GM12875 (cell line): ENCODE results near the gene ARHGAP4.

Source experiments
- H3K4me3 ChIP-seq: one replicate; pipeline ENCODE4 v1.5.1; 2011; ENCODE audit warnings: low read depth, low read length, control low read depth
- TF ChIP-seq, protein P1 (sequence below): IDR thresholded peaks from 2 replicates; pipeline ENCODE4 v1.5.1; 2011; ENCODE audit warnings: low read depth, mild to moderate bottlenecking, control low read depth, inconsistent platforms, low read length, moderate library complexity, borderline replicate concordance; ENCODE audit not compliant: insufficient read depth

The ARHGAP4 gene

GRCh38 chrX:153955228-153955732 lies 29.2 kb upstream of the ARHGAP4 start:
- TF ChIP-seq, protein P1, sequence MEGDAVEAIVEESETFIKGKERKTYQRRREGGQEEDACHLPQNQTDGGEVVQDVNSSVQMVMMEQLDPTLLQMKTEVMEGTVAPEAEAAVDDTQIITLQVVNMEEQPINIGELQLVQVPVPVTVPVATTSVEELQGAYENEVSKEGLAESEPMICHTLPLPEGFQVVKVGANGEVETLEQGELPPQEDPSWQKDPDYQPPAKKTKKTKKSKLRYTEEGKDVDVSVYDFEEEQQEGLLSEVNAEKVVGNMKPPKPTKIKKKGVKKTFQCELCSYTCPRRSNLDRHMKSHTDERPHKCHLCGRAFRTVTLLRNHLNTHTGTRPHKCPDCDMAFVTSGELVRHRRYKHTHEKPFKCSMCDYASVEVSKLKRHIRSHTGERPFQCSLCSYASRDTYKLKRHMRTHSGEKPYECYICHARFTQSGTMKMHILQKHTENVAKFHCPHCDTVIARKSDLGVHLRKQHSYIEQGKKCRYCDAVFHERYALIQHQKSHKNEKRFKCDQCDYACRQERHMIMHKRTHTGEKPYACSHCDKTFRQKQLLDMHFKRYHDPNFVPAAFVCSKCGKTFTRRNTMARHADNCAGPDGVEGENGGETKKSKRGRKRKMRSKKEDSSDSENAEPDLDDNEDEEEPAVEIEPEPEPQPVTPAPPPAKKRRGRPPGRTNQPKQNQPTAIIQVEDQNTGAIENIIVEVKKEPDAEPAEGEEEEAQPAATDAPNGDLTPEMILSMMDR: no peak
- no peak overlapping the region for H3K4me3 ChIP-seq

- no peak overlapping the region for H3K4me3 ChIP-seq
- TF ChIP-seq, protein P1: no peak
Measured at GRCh38 chrX:153954558-153955227, 28.6 kb upstream of the ARHGAP4 start.

- no peak overlapping the region for H3K4me3 ChIP-seq
- TF ChIP-seq, protein P1: peak; percentile 26; the same call in 1 of the 2 replicates
Measured at GRCh38 chrX:153953892-153954557, 28.0 kb upstream of the ARHGAP4 start.

DNA sequence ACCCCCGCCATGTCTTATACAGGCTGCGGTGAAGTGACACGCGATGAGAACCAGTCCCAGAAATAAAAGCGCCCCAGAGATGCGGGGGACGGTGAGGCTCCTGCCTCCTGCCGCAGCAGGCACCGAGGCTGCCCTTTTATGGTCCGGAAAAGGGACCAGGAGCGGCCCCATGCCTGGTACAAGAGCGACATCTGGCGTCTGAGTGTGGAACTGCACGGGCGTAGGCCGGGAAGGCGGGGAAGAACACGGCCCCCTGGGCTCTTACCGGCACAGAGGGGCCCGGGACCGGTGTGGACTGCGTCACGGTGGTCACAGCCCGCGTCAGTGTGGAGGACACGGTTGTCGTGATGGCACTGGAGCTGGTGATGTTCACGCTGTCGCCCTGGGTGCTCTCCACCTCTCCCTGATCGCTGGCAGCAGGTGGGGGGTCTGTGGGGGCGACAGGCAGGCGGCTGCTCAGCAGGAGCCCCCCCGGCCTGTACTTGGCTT lies 27.3 kb upstream of the ARHGAP4 start:
- no peak overlapping the region for H3K4me3 ChIP-seq
- TF ChIP-seq, protein P1: peak; percentile 99

GRCh38 chrX:153952373-153953026 lies 26.4 kb upstream of the ARHGAP4 start:
- no peak overlapping the region for H3K4me3 ChIP-seq
- TF ChIP-seq, protein P1: no peak

DNA sequence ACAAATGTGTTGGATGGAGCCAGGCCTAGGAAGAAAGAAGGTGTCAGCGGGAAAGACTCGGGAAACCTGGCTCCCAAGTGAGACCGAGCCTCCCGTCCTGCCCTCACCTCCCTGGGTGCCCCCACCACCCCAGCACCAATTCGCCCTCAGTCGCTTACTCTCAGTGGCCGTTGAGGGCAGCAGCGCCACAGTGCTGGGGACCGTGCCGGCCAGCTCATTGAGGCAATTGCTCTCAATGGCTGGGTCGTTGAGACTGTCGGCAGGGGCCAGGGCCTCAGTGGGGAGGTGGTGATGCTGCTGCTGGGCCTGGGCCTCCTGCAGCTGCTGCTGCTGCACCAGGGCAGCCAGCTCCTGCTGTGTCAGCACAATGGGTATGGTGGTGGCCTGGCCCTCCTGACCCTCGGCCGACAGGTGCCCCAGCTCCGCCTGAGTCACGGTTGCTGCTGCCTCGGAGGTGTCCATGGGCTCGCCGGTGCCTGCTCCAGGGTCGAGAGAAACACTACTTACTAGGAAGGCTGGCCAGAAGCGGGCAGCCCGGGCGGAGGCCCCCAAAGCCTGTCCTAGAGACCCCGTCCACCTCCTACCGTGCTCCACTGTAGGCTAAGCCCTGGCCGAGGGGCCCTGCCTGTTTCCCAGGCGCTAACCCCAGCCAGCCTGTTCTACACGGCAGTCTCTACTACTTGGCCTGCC lies 25.8 kb upstream of the ARHGAP4 start:
- H3K4me3 ChIP-seq: no peak overlapping the region
- TF ChIP-seq, protein P1: no peak
